Liver (tissue), 9 donors: ENCODE data around the gene TRAIP. TPM values are rescaled to one million over a fixed set of nuclear protein-coding genes. Genes with fewer than 3 reads are reported as not detected.

Experiments used
- DNase-seq: peaks from one replicate; pipeline ENCODE4 v3.0.0-alpha.2; 2017; ENCODE audit warnings: low spot score
- H3K27ac ChIP-seq, 2 donors: one replicate each; pipeline ENCODE4 v1.7.0; 2013; ENCODE audit warnings: inconsistent platforms in 2 of 2, low read length in 2 of 2, control low read depth in 1 of 2, low read depth in 1 of 2, mild to moderate bottlenecking in 1 of 2
- H3K27me3 ChIP-seq, 4 donors: one replicate each; pipeline versions ENCODE4 v1.6.1 to v1.7.0; 2013; ENCODE audit warnings: low read length in 3 of 4, inconsistent platforms in 1 of 4, mild to moderate bottlenecking in 1 of 4, moderate library complexity in 1 of 4; ENCODE audit not compliant: control insufficient read depth in 4 of 4, insufficient read depth in 4 of 4
- H3K36me3 ChIP-seq, 4 donors: one replicate each; pipeline versions ENCODE4 v1.6.1 to v1.7.0; 2013; ENCODE audit warnings: low read length in 3 of 4, mild to moderate bottlenecking in 3 of 4, low read depth in 1 of 4, moderate library complexity in 1 of 4; ENCODE audit not compliant: control insufficient read depth in 4 of 4, insufficient read depth in 3 of 4
- H3K4me1 ChIP-seq, 4 donors: one replicate each; pipeline versions ENCODE4 v1.6.1 to v1.7.0; 2013; ENCODE audit warnings: low read length in 3 of 4, mild to moderate bottlenecking in 3 of 4, moderate library complexity in 1 of 4; ENCODE audit not compliant: control insufficient read depth in 4 of 4, insufficient read depth in 4 of 4
- H3K4me3 ChIP-seq, 3 donors: one replicate each; pipeline versions ENCODE4 v1.6.1 to v1.7.0; 2013; ENCODE audit warnings: low read length in 3 of 3, control low read depth in 1 of 3, low read depth in 1 of 3, mild to moderate bottlenecking in 1 of 3
- H3K9ac ChIP-seq, 2 donors: one replicate each; pipeline ENCODE4 v1.7.0; 2013; ENCODE audit warnings: low read length in 2 of 2, mild to moderate bottlenecking in 2 of 2, moderate library complexity in 2 of 2, control low read depth in 1 of 2, low read depth in 1 of 2
- H3K9me3 ChIP-seq, 4 donors: one replicate each; pipeline versions ENCODE4 v1.6.1 to v1.7.0; 2013; ENCODE audit warnings: low read length in 3 of 4; ENCODE audit not compliant: control insufficient read depth in 4 of 4
- EGR1 ChIP-seq, 2 donors: IDR thresholded peaks; 2 replicates each; pipeline ENCODE4 v1.6.1; 2016 to 2018; ENCODE audit warnings: antibody characterized with exemption in 2 of 2, low read depth in 2 of 2
- FOXA1 ChIP-seq: IDR thresholded peaks from 2 replicates; pipeline ENCODE4 v1.6.1; 2016; ENCODE audit warnings: antibody characterized with exemption
- FOXA2 ChIP-seq: IDR thresholded peaks from 2 replicates; pipeline ENCODE4 v1.6.1; 2016; ENCODE audit warnings: antibody characterized with exemption
- GABPA ChIP-seq, 2 donors: IDR thresholded peaks in 1 of 2; conservative IDR thresholded peaks in 1 of 2; 2 replicates each; pipeline ENCODE4 v1.6.1; 2016; ENCODE audit warnings: antibody characterized with exemption in 2 of 2, mild to moderate bottlenecking in 1 of 2, moderate library complexity in 1 of 2
- HNF4A ChIP-seq, 2 donors: conservative IDR thresholded peaks; 2 replicates each; pipeline ENCODE4 v1.6.1; 2016; ENCODE audit warnings: antibody characterized with exemption in 2 of 2, mild to moderate bottlenecking in 2 of 2
- HNF4G ChIP-seq: IDR thresholded peaks from 2 replicates; pipeline ENCODE4 v1.6.1; 2016; ENCODE audit warnings: antibody characterized with exemption
- JUND ChIP-seq, 2 donors: IDR thresholded peaks; 2 replicates each; pipeline ENCODE4 v1.6.1; 2016; ENCODE audit warnings: antibody characterized with exemption in 2 of 2
- NR2F2 ChIP-seq: IDR thresholded peaks from 2 replicates; pipeline ENCODE4 v1.6.1; 2016; ENCODE audit warnings: antibody characterized with exemption
- RAD21 ChIP-seq, 2 donors: IDR thresholded peaks; 2 replicates each; pipeline ENCODE4 v1.6.1; 2016; ENCODE audit warnings: antibody characterized with exemption in 2 of 2, mild to moderate bottlenecking in 2 of 2
- REST ChIP-seq: IDR thresholded peaks from 2 replicates; pipeline ENCODE4 v1.6.1; 2016; ENCODE audit warnings: antibody characterized with exemption, mild to moderate bottlenecking
- SP1 ChIP-seq: IDR thresholded peaks from 2 replicates; pipeline ENCODE4 v1.6.1; 2018; ENCODE audit warnings: antibody characterized with exemption, mild to moderate bottlenecking
- TAF1 ChIP-seq: conservative IDR thresholded peaks from 2 replicates; pipeline ENCODE4 v1.6.1; 2016; ENCODE audit warnings: antibody characterized with exemption, mild to moderate bottlenecking
- ZBTB33 ChIP-seq: IDR thresholded peaks from 2 replicates; pipeline ENCODE4 v1.6.1; 2016; ENCODE audit warnings: antibody characterized with exemption
- WGBS: extraction: QIAGEN DNeasy Blood & Tissue Kit; methylation state at CpG from one replicate; pipeline ENCODE4 v1.1.7; 2013; 5-methylcytosine and 5-hydroxymethylcytosine counted together
- polyA plus RNA-seq, 2 donors: library from polyadenylated mRNA; stranded (reverse) in 1 of 2; unstranded in 1 of 2; fragments of 200-250 nt in 1 of 2; fragments of >200 nt in 1 of 2; fragmentation: Nextera tagmentation in 1 of 2; extraction: Ambion mirVana in 1 of 2; gene quantifications; one replicate each; pipeline versions ENCODE4 v1.2.1 to v1.2.3, GENCODE V29; 2013 to 2015
- total RNA-seq, 2 donors: library from RNA; depleted of rRNA; stranded (reverse); fragments of >200 nt; gene quantifications; one replicate each; pipeline ENCODE4 v1.2.3, GENCODE V29; 2014
- TF ChIP-seq, protein P1 (sequence below): IDR thresholded peaks from 2 replicates; pipeline ENCODE4 v1.6.1; 2016; ENCODE audit warnings: antibody characterized with exemption
- TF ChIP-seq, protein P2 (sequence below): fragments of 150-350 bp; IDR thresholded peaks from 2 replicates; pipeline ENCODE4 v1.5.1; 2017; ENCODE audit warnings: improper control_type of control experiment, low read depth, low read length; ENCODE audit not compliant: missing input control
- TF ChIP-seq, protein P3 (sequence below): IDR thresholded peaks from 2 replicates; pipeline ENCODE4 v1.6.1; 2016; ENCODE audit warnings: antibody characterized with exemption
- donor health status: healthy.
- donor health status: healthy.
- donor health status: healthy.
- donor health status: healthy.
- donor health status: healthy.

Gene TRAIP
- total and polyA plus RNA-seq, 4 donors = 0.42 to 7.9 (median 0.64) TPM

DNA sequence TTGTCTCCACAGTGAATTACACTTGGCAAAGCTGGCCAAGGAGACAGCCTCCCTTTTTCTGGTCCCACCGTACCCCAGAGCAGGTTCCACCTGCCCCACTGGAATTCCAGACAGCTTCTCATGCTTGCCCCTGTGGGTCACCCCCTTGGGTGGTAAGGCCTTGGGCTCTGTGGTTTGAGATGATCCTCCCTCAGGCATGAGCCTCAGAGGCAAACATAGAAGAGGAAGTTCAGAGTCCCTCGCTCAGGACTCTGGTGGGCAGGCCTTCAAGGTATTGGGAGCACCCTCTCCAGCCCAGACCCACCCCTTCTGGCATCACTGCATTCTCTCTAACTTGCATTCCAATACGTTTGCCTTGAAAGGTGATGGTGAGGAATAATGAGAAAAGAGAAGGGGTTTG lies 25.0 kb downstream of the TRAIP start:
- Histone ChIP-seq H3K9ac (no peak overlapping the region), H3K9me3 (no peaks in the 10 kb centered on the region), H3K4me3 (no peak overlapping the region), H3K36me3 (no peaks in the 10 kb centered on the region), H3K27ac (no peak overlapping the region), H3K27me3 (no peaks in the 10 kb centered on the region), H3K4me1 (no peaks in the 10 kb centered on the region)
- no peak for DNase-seq
- 79% methylated on average over 3 of the region's 3 CpGs for WGBS
- TF ChIP-seq JUND (IDR thresholded peaks at IDR 0.05) (no peak), RAD21 (IDR thresholded peaks at IDR 0.05) (no peak), TAF1 (no peak), FOXA2 (no peak), HNF4G (no peak), SP1 (no peak), FOXA1 (no peak), GABPA (IDR thresholded peaks at IDR 0.05 in 1 of 2, conservative IDR thresholded peaks at IDR 0.05 in 1 of 2) (no peak), HNF4A (conservative IDR thresholded peaks at IDR 0.05) (no peak), EGR1 (IDR thresholded peaks at IDR 0.05; ENCODE audit: low read depth in 2 of 2) (no peak), REST (no peak), NR2F2 (no peak), ZBTB33 (no peak)
- TF ChIP-seq, protein P1, sequence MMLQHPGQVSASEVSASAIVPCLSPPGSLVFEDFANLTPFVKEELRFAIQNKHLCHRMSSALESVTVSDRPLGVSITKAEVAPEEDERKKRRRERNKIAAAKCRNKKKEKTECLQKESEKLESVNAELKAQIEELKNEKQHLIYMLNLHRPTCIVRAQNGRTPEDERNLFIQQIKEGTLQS = no peak
- TF ChIP-seq, protein P2, sequence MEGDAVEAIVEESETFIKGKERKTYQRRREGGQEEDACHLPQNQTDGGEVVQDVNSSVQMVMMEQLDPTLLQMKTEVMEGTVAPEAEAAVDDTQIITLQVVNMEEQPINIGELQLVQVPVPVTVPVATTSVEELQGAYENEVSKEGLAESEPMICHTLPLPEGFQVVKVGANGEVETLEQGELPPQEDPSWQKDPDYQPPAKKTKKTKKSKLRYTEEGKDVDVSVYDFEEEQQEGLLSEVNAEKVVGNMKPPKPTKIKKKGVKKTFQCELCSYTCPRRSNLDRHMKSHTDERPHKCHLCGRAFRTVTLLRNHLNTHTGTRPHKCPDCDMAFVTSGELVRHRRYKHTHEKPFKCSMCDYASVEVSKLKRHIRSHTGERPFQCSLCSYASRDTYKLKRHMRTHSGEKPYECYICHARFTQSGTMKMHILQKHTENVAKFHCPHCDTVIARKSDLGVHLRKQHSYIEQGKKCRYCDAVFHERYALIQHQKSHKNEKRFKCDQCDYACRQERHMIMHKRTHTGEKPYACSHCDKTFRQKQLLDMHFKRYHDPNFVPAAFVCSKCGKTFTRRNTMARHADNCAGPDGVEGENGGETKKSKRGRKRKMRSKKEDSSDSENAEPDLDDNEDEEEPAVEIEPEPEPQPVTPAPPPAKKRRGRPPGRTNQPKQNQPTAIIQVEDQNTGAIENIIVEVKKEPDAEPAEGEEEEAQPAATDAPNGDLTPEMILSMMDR = no peak

DNA sequence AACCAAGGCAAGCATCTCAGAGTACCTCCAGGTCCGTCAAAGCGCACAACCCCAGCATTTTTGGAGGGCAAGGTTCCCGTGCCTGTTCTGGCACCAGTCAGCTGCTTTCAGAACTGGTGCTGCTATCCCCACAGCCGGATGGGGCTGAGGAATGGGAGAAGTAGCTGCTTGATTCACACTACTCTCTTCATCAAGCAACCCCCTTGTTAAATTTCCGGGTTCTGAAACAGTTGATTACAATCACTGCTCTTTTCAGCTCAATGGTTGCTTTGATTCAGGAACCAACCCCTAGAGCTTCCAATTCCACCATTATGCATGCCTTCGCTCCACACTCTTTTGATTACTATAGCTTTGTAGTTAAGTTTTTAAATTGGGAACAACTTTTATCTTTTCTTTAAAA lies 30.3 kb downstream of the TRAIP start:
- no peaks in the 10 kb centered on the region for H3K36me3 ChIP-seq
- H3K4me1 ChIP-seq = no peaks in the 10 kb centered on the region
- H3K27me3 ChIP-seq = no peaks in the 10 kb centered on the region
- H3K9ac ChIP-seq = no peak overlapping the region
- no peak for DNase-seq
- H3K27ac ChIP-seq = no peak overlapping the region
- TF ChIP-seq FOXA2 (no peak), EGR1 (IDR thresholded peaks at IDR 0.05; ENCODE audit: low read depth in 2 of 2) (no peak), REST (no peak), ZBTB33 (no peak), RAD21 (IDR thresholded peaks at IDR 0.05) (no peak), NR2F2 (no peak), GABPA (IDR thresholded peaks at IDR 0.05 in 1 of 2, conservative IDR thresholded peaks at IDR 0.05 in 1 of 2) (no peak), SP1 (no peak)
- TF ChIP-seq, protein P3, sequence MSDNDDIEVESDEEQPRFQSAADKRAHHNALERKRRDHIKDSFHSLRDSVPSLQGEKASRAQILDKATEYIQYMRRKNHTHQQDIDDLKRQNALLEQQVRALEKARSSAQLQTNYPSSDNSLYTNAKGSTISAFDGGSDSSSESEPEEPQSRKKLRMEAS = no peak
- H3K9me3 ChIP-seq = no peaks in the 10 kb centered on the region
- 90% methylated on average over 6 of the region's 6 CpGs for WGBS
- H3K4me3 ChIP-seq = no peak overlapping the region
